GM19438 (cell line): ENCODE measurements around the gene UMODL1.

Source experiments
- ATAC-seq: cut with Tn5 transposase; IDR thresholded peaks from one replicate; pipeline ENCODE4 v1.9.1; 2021; ENCODE audit warnings: low read depth; ENCODE audit not compliant: unreplicated experiment

Gene UMODL1

GRCh38 chr21:42146273-42146805 is 75.2 kb downstream of the UMODL1 start:
- no peak for ATAC-seq

DNA sequence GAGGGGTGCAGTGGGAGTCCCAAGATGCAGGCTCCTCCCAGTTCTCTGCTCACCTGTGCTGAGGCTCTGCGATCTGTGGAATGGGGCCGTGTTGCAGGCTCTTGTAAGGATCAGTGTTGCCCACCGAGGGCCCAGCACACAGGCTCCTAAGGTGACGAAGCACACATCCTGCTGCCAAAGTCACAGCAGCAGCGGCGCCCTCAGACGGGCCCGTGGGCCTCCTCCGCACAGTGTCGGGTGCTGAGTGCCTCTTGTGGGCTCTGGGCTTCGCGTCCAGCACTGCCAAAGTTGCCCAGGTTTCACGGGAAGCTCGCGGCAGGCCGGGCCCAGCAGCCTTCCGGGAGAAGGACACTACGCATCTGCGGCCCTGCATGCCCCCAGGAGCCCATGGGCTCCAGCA is 75.7 kb downstream of the UMODL1 start:
- no peak for ATAC-seq

DNA sequence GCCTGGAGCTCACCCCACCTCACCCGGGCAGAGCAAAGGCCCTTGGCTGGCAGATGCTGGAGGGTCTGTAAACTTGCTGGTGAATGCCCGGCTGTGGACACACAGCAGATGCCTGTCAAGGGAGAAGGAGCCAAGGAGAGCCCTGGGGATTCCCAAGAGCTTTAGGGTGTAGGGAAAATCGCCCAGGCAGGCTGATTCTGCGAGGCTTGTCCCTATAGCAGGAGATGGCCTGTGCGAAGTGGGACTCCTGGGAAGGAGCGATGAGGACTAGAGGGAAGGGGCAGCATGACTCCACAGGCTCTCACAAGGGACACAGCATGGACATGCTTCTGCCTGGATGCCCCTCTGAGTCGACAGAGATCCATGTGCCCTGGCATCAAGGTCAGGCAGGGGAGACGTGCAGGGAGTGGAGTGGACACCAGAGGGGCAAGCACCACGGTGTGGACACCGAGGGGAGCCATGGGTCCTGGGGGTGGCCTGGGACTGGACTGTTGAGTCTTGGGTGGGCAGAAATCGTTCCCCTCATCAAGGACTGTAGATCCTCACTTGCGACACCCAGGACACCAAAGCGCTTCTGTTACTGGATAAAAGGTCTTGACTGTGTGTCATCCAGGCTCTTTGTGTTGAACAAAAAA is 76.4 kb downstream of the UMODL1 start:
- no peak for ATAC-seq

DNA sequence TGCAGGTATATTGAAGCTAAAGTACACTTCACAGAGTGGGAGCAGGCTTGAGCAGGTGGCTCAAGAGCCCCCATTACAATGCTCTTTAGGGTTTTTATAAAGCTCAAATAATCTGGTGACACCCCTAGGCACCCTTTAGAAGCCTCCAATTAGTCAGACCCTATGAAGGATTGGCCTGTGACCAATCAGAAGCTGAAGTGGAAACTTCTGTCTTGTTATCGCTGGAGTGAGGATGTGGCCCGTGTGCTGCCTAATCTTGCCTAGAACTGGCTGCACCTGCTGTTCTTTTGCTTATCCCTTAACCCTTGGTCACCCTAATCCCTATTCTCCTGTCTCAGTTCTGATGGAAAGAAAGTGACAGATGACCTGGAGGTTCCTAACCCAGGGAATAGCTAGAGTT is 77.0 kb downstream of the UMODL1 start:
- no peak for ATAC-seq

- no peak for ATAC-seq
These were observed 77.5 kb downstream of the UMODL1 start for GRCh38 chr21:42148584-42148983.

- no peak for ATAC-seq
These were observed 78.7 kb downstream of the UMODL1 start for GRCh38 chr21:42149656-42150473.

- ATAC-seq, result no peak
These were observed 79.5 kb downstream of the UMODL1 start for GRCh38 chr21:42150474-42151085.

GRCh38 chr21:42151148-42151947 is 80.2 kb downstream of the UMODL1 start:
- ATAC-seq, result no peak

DNA sequence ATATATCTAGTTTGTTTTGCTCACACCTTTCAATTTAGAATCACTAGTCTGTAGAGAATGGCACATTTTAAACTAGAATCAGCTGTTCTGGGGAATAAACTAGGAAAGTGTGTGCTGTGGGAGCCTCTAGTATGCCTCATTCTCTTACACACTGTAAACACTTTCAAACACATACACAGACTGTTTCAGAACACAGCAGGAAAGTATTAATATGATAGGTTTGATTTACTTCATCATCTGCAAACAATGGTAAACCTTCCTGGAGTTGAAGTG is 80.8 kb downstream of the UMODL1 start:
- no peak for ATAC-seq

DNA sequence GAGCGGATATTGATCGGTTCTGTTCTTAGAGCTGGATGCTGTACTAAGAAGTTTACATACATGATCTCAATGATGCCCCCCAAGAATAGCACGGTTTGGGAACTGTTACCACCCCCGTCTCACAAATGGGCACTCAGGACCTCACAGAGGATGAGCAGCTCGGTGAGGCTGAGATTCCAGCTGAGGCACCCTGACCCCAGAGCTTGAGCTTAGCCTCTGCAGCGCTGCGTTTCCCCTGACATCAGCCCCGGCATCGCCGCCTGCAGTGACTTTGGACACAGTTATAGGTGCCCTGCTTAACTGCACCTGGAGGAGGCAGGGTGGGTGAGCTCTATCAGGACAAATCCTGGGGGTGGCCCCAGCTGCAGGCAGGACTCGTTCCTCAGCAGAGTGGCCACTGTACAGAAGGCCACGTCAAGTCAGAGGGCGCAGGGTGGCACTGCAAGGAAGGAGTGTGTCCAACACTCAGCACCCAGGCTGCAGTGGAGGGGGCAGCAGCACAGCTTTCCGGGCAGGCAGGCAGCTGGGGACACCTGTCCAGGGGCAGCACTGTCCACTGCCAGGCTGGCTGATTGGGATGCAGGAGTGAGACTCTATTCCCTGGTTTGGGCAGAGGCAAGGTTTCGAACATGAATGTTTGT is 82.0 kb downstream of the UMODL1 start:
- no peak for ATAC-seq

DNA sequence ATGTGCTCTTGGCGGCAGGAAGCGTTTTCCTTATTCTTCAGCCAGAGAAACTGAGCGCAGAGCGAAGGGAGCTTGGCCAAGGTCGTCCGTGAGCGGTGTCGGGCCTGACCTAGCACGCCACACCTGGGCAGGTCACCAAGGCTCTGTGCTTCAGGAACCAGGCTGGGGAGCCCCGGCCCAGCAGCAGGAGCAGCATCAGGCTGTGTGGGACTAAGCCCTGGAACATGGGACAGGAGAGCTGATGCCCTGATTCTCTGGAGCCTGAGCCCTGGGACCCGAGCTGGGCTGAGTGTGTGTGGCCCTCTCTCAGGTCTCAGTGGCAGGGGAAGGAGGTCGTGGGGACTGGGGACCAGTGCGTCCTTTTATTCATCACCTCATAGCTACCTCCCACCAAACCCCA is 82.6 kb downstream of the UMODL1 start:
- no peak for ATAC-seq

DNA sequence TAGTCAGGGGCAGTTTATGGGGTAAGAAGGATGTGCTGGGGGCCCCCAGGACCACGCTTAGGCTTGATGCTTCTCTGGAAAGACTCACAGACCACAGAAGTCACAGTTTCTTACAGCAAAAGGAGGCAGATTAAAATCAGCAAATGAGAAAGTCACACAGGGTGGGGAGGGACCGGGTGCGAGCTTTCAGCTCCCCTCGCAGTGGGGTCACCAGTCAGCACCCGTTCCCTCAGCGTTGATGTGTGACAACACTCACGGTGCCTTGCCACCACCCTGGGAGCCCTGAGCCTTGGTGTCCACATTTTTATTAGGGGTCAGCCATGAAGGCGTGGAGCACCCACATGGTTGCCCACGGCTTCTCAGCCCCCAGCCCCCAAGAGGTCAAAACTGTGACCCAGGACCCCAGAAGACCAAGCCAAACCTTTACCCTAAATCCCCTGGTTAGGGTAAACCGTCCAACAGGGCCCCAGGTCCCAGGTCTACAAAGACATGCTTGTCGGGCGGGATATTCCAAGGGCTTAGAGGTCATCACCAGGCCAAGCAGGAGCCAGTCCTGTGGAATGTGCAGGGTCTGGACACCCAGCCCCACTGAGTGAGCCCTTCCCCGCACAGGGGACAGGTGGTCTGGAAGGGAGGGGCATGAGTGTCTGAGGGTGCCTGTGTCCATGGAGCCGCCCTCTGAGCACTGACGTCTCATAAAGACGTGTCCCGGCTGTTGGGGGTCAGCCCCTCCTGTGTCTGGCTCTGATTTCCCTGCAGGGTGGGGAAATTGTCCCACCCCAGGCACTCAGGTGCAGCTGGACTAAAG is 83.3 kb downstream of the UMODL1 start:
- no peak for ATAC-seq

DNA sequence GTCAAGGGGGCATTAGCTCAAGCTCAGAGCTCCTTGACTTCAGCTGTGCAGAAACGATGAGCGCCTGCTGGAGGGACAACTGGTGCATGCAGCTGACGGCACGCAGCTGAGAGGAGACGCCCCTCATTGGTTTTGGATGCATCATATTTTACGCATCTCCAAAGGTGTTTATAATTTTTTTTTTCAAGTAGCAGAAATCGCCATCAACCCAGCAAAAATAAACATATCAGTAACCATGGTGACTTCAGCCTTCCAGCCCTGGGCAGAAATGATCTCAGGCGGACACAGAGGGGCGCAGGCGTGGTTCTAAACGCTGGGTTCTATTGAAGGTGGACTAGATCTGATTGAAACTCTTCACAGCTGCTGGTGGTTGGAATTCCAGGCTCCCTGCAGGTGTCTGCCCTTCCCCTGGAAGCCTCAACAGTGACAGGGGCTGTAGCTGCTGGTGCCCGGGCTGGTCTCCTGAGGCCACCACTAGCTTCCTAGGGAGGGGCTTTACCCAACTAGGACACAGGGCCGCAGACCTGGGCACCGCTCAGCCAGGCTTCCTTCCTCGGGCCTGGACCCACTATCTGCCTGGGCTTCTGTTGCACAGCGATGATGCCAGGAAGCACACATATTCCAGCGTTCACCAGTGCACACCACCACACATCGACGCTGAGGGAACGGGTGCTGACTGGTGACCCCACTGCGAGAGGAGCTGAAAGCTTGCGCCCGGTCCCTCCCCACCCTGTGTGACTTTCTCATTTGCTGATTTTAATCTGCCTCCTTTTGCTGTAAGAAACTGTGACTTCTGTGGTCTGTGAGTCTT is 84.1 kb downstream of the UMODL1 start:
- no peak for ATAC-seq

DNA sequence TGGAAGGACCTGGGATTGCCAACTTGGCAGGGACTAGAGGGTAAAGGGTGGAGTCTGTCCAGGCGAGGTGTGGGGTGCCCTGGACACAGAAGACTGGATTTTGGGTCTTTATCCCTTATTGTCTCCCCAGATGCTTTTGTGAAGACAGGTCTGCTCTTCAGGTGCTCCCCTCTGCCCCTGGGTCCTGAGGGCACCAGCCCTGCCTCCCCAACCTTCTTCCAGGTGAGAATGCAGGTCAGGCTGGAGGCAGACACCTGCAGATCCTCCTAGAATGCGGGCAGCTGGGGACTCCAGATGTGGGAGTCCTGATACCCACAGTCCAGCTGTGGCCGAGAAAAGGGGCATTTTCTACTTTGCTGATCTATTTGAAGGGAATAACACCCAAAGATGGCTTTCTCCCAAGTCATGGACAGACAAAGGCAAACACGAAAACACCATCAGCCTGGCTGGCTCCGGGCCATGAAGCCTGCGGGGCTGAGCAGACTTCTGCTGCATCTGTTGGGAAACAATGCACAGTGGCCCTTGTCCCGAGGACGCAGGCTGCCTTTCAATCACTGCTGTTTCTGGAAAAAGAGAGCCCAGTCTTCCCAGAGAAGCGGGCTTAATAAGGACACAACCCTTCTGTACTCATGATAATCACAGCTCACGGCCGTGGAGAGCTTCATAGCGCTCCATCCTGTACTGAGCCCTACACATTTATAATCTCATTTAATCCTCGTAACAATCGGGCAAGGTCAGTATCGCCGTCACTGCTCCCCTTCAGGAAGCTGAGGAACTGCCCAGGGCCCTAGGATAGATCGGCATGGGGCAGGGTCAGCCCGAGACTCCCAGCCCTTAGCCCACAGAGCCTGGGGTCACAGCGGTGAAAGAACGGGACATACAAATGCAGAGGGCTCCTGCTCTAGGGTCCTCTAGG is 85.8 kb downstream of the UMODL1 start:
- ATAC-seq, result no peak

DNA sequence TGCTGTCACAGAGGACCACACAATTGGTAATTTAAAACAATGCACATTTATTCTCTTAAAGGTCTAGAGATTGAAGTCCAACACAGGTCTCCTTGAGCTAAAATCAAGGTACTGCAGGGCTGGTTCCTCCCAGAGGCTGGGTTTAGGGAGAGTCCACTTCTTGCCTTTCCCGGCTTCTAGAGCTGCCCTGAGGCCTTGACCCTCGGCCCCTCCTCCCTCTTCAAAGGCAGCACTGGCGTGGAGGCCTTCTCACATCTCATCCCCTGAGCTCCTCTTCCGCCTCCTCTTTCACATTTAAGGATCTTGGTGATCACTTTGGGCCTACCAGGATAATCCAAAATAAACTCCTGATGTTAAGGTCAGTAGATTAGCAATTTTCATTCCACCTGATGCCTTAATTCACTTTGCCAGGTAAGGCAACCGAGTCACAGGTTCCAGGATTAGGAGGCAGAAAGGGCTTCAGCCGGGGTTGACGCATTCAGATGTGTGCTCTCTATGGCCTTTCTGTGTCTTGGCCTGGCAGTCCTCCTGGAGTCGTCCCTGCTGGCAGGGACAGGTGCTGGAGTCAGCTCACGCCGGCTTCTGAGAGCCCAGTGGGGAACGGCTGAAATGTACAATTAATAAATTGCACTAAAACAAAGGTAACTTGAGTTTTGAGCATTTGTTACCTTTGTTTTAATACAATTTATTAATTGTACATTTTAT is 86.6 kb downstream of the UMODL1 start:
- no peak for ATAC-seq

GRCh38 chr21:42158846-42159245 is 87.7 kb downstream of the UMODL1 start:
- no peak for ATAC-seq

DNA sequence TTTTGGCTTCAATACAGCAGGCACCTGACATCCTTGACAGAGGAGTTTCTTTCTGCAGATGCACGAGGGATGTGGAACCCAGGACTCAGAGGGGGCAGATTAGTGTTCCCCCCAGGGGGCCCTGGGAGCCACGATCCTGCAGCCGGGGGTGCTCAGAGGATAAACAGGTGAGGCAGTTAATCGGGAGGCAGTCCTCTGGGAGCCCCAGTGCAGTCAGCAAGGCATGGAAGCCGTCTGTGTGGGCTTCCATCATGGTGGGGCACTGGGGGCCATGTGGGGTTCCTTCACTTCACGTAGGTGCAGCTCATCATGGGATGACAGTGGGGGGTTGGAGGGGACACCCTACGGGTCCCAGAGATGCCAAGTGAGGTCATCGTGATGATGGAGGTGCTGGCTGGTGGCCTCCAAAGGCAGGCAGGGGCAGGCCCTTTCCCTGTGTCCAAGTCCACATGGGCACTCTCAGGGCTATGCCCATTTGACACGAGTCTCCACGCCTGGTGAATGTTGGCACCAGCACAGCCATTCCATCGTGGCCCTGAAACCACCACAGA is 88.5 kb downstream of the UMODL1 start:
- ATAC-seq, result no peak
